Activated CD4-positive, alpha-beta T cell treated with anti-CD3 and anti-CD28 coated beads, Interleukin-2, amount 10 ng/mL, durations not matched to agents 24 days and 14 days (primary cell): ENCODE measurements around the gene GALM. TPM values are rescaled to one million over a fixed set of nuclear protein-coding genes. Genes with fewer than 3 reads are reported as not detected.

ENCODE experiments used
- DNase-seq: peaks from one replicate; pipeline ENCODE4 v3.0.0; 2022
- H3K27ac Mint-ChIP-seq: one replicate; pipeline ENCODE4 v1.8.0; 2022; ENCODE audit warnings: mild to moderate bottlenecking, mixed read lengths
- H3K27me3 Mint-ChIP-seq: one replicate; pipeline ENCODE4 v1.8.0; 2022; ENCODE audit warnings: mixed read lengths
- H3K36me3 Mint-ChIP-seq: one replicate; pipeline ENCODE4 v1.8.0; 2022; ENCODE audit warnings: low read depth, mild to moderate bottlenecking, mixed read lengths
- H3K4me1 Mint-ChIP-seq: one replicate; pipeline ENCODE4 v1.8.0; 2021; ENCODE audit warnings: mixed read lengths
- H3K4me3 Mint-ChIP-seq: one replicate; pipeline ENCODE4 v1.8.0; 2022; ENCODE audit warnings: mild to moderate bottlenecking, moderate library complexity, mixed read lengths
- H3K9me3 Mint-ChIP-seq: one replicate; pipeline ENCODE4 v1.8.0; 2021; ENCODE audit warnings: mixed read lengths
- intact Hi-C: fragments of 100-400 bp; cut with micrococcal nuclease; formaldehyde crosslinking; loops from one replicate; pipeline ENCODE4 v1.15.1; 2023
- total RNA-seq: library from RNA; stranded (reverse); gene quantifications from 2 replicates; pipeline ENCODE4 v1.2.3, GENCODE V29; 2022

The GALM gene
- total RNA-seq, 1 donor from 2014 or later, result 57.4 TPM

DNA sequence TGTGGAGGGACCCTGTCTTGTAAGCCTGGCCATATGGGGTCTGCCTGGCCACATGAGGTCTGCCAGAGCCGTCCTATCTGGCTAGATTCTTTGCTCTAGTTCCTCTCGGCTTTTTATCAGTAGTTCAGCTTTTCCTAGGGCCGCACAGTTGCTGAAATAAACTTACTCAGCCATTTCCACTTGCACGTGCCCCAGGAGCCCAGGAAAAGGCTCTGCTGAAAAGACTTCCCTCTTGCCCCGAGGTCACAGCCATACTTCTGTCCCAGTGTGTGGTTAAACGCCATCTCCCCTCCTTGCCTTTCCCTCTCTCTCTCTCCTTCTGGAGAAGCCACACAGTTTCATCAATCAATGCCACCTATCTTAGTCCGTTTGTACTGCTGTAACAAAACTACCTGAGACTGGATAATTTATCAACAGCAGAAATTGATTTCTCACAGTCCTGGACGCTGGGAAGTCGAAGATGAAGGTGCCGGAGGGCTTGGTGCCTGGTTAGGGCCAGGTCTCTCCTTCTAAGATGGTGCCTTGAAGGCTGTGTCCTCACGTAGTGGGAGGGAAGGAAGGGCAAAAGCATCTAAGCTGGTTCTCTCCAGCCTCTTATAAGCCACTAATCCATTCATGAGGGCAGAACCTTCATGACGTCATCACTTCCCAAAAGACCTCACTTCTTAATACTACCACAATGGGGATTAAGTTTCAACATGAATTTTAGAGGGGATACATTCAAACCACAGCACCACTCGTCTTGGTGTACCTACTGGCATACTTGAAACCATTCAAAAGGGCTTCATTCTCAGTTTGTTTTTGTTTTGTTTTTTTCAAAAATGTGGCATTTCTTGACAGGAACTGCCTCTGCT is 11.2 kb upstream of the GALM start:
- intact Hi-C loops, result no loop called here
- Mint-ChIP-seq H3K36me3 (peaks cover 6% of the 10 kb centered on the region), H3K27me3 (no peaks in the 10 kb centered on the region), H3K4me1 (peaks cover 65% of the 10 kb centered on the region), H3K4me3 (no peak overlapping the region), H3K9me3 (peaks cover 8% of the 10 kb centered on the region), H3K27ac (peak overlapping the region; percentile 87)
- DNase-seq, result no peak

DNA sequence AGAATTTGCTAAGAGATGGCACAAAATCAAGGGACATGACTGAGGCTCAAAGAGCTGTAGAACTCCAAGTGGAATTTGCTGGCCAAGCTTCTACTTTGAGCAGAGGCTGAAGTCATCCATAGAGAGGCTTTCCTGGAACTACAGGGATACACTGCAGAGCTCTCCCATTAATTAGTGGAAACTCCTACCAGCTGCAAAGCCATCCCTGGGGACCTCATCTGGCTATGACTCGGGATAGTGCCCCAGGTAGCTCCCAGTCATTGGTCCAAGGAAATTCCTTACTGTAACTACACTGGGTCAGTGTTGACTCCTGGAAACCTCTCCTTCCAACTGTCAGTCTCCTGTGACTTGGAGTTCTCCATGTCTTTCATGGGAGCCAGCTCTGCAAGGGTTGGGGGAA is 10.5 kb upstream of the GALM start:
- Mint-ChIP-seq H3K36me3 (peaks cover 2% of the 10 kb centered on the region), H3K9me3 (peaks cover 3% of the 10 kb centered on the region), H3K4me3 (no peak overlapping the region), H3K27me3 (no peaks in the 10 kb centered on the region), H3K4me1 (peaks cover 60% of the 10 kb centered on the region), H3K27ac (peak overlapping the region; percentile 87)
- intact Hi-C loops, result no loop called here
- no peak for DNase-seq

DNA sequence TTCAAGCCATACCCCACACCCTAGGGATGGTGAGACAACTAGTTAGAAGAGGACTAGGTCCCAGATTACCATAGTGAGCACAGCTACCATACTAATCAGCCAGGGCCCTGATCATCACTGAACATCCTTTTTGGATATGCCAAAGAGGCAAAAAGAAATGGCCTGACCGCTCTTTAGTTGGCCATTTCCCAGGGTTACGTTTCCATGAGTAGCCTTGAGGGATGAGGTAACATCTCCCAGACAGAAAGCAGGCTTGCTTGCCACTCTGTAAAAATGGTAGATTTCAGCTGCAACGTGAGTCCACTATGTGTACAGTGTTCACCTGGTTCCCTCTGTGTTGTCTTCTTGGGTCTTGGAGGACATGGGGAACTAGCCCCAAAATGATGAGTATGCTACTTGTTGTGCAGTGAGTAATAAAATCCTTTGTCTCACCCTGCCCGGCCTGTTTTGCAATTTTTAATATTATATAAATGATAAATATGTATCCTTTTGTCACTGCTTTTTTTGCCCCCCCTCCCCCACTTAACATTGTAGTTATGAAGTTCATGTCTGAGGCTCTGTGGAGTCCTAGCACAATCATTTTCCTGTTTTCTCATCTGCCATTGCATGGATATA is 8.9 kb upstream of the GALM start:
- intact Hi-C loops, result no loop called here
- H3K27me3 Mint-ChIP-seq, result no peaks in the 10 kb centered on the region
- DNase-seq, result no peak
- peaks cover 51% of the 10 kb centered on the region for H3K4me1 Mint-ChIP-seq
- no peak overlapping the region for H3K4me3 Mint-ChIP-seq
- no peak overlapping the region for H3K27ac Mint-ChIP-seq
- H3K9me3 Mint-ChIP-seq, result peaks cover 3% of the 10 kb centered on the region
- H3K36me3 Mint-ChIP-seq, result peaks cover 2% of the 10 kb centered on the region

DNA sequence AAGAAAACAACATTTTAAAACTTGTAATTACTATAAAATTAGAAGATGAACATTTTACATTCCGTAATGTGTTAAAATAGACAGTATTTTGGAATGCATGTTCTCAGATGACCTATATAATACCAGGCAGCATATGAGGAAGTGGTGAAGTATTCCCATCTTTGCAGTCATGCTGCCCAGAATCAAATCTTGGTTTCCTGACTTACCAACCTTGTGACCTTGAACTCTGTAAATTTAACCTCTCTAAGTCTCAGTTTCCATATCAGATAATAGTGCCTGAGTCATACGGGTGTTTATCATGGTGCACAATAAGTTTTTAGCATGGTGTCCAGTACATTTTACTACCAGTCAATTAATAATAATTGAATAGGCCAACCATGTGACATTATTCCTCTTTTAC is 7.3 kb upstream of the GALM start:
- Mint-ChIP-seq H3K9me3 (peaks cover 3% of the 10 kb centered on the region), H3K4me3 (no peak overlapping the region), H3K27ac (no peak overlapping the region), H3K36me3 (peaks cover 2% of the 10 kb centered on the region), H3K4me1 (peaks cover 50% of the 10 kb centered on the region), H3K27me3 (no peaks in the 10 kb centered on the region)
- intact Hi-C loops, result no loop called here
- no peak for DNase-seq

DNA sequence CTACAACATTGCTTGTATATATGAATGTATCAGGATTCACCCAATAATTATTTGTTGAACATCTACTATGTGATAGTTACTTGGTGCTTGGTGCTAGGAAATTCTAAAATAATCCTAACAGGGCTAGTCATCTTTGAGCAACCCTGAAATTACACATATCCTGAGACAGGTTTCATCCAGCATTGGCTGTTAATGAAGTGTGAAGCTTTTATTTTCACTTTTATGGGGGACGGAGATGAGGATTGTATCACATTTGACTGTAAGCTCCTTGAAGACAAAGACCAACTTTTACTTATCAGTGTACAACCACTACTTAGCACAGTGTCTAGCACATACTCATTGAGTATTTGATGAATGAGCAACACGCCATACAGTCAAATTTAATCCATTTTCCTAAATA is 6.8 kb upstream of the GALM start:
- peaks cover 2% of the 10 kb centered on the region for H3K36me3 Mint-ChIP-seq
- H3K4me1 Mint-ChIP-seq, result peaks cover 50% of the 10 kb centered on the region
- H3K27me3 Mint-ChIP-seq, result no peaks in the 10 kb centered on the region
- no peak overlapping the region for H3K4me3 Mint-ChIP-seq
- DNase-seq, result no peak
- peak overlapping the region; percentile 34 for H3K27ac Mint-ChIP-seq
- intact Hi-C loops, result no loop called here
- H3K9me3 Mint-ChIP-seq, result peaks cover 3% of the 10 kb centered on the region

DNA sequence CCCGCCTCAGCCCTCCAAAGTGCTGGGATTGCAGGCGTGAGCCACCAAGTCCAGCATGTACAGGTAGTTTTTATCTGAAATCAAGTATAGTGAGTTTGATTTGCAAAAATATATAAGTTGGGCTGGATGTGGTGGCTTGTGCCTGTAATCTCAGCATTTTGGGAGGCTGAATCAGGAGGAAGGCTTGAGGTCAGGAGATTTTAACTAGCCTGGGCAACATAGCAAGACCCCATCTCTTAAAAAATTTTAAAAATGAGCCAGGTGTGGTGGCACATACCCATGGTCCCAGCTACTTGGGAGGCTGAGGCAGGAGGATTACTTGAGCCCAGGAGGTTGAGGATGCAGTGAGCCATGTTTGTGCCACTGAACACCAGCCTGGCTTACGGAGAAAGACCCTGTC is 5.6 kb upstream of the GALM start:
- H3K27ac Mint-ChIP-seq, result no peak overlapping the region
- H3K4me1 Mint-ChIP-seq, result peaks cover 46% of the 10 kb centered on the region
- peaks cover 2% of the 10 kb centered on the region for H3K36me3 Mint-ChIP-seq
- H3K27me3 Mint-ChIP-seq, result no peaks in the 10 kb centered on the region
- DNase-seq, result no peak
- intact Hi-C loops, result no loop called here
- H3K4me3 Mint-ChIP-seq, result no peak overlapping the region
- peaks cover 3% of the 10 kb centered on the region for H3K9me3 Mint-ChIP-seq

DNA sequence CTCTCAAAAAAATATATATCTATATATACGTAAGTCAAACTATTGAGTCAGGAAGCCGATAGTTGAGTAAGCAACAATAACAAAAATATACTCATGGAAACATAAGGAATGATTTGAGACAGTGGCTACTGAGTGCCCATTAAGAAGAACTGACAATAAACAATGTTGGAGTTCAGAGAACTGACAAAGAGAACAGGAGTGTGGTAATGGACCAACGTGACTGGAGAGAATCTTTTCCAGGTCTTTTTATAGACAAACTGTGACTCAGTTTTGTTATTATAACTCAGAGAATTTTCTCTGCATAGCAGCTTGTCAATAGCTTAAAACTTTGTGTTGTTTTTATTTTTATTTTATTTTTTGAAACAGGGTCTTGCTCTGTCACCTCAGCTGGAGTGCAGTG is 4.6 kb upstream of the GALM start:
- H3K27ac Mint-ChIP-seq, result no peak overlapping the region
- intact Hi-C loops, result no loop called here
- peaks cover 2% of the 10 kb centered on the region for H3K36me3 Mint-ChIP-seq
- peaks cover 42% of the 10 kb centered on the region for H3K4me1 Mint-ChIP-seq
- no peak overlapping the region for H3K4me3 Mint-ChIP-seq
- DNase-seq, result no peak
- H3K9me3 Mint-ChIP-seq, result peaks cover 3% of the 10 kb centered on the region
- no peaks in the 10 kb centered on the region for H3K27me3 Mint-ChIP-seq

DNA sequence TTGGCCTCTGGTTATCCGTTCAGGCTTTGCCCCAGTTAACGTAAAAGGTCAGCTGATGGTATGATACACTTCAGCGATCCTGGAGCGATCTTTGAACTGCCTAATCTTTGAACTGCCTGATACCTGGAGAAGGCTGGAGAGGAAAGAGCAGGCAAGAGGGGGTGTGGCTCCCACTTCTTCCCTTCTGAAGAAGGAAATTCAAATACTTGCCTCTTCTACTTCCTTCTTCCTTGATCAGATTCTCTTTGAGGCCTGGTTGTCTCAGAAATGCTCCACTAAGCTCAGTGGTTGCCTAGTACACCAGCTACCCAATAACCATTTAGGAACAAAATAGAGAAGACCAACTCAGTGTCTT is 619 bp downstream of the GALM start:
- Mint-ChIP-seq H3K36me3 (peaks cover 28% of the 10 kb centered on the region), H3K4me1 (peaks cover 63% of the 10 kb centered on the region), H3K9me3 (no peaks in the 10 kb centered on the region), H3K27ac (peak overlapping the region; percentile 99), H3K27me3 (no peaks in the 10 kb centered on the region), H3K4me3 (peak overlapping the region; percentile 97)
- intact Hi-C loops, result loop anchor here (2.0 to 5.0 kb wide), 3 partner anchors 34 to 461 kb away; no protein-coding TSS in a partner anchor
- DNase-seq, result peak; percentile 77

DNA sequence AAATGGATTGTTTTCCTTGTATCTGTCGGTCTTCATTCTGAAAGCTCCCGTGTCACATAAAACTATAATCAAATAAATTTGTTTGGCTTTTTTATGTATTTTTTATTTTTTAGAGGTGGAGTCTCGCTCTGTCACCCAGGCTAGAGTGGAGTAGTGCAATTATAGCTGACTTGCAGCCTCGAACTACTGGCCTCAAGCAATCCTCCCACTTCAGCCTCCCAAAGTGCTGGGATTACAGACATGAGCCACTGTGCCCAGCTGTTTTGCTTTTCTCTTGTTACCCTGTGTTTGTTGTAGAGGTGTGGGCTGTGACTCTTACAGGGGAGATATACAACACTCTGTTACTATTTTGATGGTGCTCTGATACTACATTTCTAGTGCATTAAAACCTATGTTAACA is 2.2 kb downstream of the GALM start:
- Mint-ChIP-seq H3K9me3 (no peaks in the 10 kb centered on the region), H3K4me1 (peaks cover 67% of the 10 kb centered on the region), H3K27ac (peak overlapping the region; percentile 99), H3K27me3 (no peaks in the 10 kb centered on the region), H3K36me3 (peaks cover 39% of the 10 kb centered on the region), H3K4me3 (peak overlapping the region; percentile 97)
- intact Hi-C loops, result loop anchor here (5.0 kb wide), 1 partner anchor 459 kb away; no protein-coding TSS in a partner anchor
- DNase-seq, result no peak

DNA sequence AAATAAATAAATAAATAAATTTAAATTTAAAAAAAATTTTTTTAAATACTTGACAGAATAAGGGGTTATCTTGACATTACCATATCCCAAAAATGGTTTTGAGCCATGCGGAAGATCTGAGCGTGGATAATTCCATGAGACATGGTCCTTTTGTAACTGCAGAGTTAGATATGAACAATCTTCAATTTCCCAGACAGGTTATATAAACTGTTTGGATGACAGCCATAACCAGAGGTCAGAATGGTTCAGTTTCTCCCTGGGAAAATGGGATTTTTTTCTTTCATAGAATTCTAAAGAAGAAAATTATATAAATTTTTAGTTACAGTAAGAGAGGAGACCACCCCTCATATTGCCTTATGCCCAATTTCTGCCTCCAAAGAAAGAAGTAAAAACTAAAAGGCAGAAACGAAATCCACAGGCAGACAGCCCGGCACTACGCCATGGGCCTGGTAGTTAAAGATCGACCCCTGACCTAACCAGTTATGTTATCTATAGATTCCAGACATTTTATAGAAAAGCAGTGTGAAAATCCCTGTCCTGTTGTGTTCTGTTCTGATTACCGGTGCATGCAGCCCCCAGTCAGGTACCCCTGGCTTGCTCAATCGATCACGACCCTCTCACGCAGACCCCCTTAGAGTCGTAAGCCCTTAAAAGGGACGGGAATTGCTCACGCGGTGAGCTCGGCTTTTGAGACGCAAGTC is 3.0 kb downstream of the GALM start:
- intact Hi-C loops, result loop anchor here (5.0 kb wide), 1 partner anchor 458 kb away; no protein-coding TSS in a partner anchor
- Mint-ChIP-seq H3K4me1 (peaks cover 64% of the 10 kb centered on the region), H3K9me3 (no peaks in the 10 kb centered on the region), H3K36me3 (peaks cover 44% of the 10 kb centered on the region), H3K4me3 (peak overlapping the region; percentile 69), H3K27ac (peak overlapping the region; percentile 58), H3K27me3 (no peaks in the 10 kb centered on the region)
- no peak for DNase-seq

DNA sequence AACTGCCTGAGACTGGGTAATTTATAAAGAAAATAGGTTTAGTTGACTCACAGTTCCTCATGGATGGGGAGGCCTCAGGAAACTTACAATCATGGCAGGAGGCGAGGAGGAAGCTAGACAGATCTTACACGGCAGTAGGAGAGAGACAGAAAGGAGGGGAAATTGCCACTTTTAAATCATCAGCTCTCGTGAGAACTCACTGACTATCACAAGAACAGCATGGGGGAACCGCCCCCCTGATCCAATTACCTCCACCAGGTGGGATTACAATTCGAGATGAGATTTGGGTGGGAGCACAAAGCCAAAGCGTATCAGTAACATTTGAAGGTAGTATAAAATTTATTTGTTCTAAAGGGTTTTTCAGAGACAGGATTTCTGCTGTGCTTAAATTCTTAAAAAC is 5.4 kb downstream of the GALM start:
- intact Hi-C loops, result no loop called here
- Mint-ChIP-seq H3K4me1 (peaks cover 57% of the 10 kb centered on the region), H3K27ac (peak overlapping the region; percentile 83), H3K36me3 (peaks cover 56% of the 10 kb centered on the region), H3K4me3 (peak overlapping the region; percentile 20), H3K9me3 (no peaks in the 10 kb centered on the region), H3K27me3 (no peaks in the 10 kb centered on the region)
- DNase-seq, result no peak

DNA sequence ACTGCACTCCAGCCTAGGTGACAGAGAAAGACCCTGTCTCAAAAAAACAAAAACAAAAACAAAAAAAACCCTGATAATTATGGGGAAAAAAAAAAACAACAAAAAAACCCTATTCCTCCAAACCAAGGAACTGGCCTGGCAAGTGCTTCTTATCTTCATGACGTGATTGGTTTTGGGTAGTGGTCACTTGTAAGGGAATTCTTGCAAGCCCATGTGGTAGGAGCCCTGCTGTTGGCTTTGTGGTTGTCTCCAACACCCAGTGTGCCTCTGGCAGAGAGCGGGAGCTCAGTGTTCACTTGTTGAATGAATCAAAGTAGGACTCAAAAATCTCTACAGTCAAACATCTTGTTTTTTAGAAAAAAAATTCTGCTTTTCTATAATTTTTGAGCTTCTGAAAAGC is 6.0 kb downstream of the GALM start:
- DNase-seq, result no peak
- H3K9me3 Mint-ChIP-seq, result no peaks in the 10 kb centered on the region
- intact Hi-C loops, result no loop called here
- no peaks in the 10 kb centered on the region for H3K27me3 Mint-ChIP-seq
- peaks cover 62% of the 10 kb centered on the region for H3K36me3 Mint-ChIP-seq
- H3K27ac Mint-ChIP-seq, result peak overlapping the region; percentile 58
- H3K4me3 Mint-ChIP-seq, result peak overlapping the region; percentile 13
- peaks cover 56% of the 10 kb centered on the region for H3K4me1 Mint-ChIP-seq

DNA sequence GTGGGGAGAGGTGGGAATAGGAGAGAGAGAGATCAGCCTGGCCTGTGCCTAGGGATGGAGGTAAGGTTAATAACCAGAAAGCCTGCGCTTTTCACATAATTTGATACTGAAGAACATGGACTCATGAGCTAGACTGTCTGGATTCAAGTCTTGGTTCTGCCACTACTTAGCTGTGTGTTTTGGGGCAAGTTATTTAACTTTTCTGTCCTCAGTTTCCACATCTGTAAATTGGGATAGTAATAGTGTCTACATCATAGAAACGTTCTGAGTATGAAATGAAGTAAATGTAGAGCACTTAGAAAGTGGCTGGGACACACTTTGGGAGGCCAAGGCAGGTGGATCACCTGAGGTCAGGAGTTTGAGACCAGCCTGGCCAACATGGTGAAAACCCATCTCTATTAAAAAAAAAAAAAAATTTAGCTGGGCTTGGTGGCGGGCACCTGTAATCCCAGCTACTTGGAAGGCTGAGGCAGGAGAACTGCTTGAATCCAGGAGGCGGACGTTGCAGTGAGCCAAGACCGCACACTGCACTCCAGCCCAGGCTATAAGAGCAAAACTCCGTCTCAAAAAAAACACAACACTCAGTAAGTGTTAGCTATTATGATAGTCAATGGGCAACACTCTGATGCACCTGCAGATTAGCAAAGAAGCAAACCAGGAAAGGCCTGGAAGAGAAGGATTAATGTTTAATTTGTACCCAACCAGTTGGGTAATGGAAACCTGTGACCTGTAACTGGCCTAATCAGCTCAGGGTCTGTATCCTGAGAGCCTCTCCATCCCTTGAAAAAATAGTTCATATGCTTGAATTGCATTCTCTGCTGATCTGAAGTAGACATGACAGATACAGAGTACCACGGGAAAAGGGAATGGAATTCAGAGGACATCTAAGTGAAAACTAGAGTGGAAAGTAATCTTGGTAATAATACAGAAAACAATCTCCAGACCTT is 6.8 kb downstream of the GALM start:
- Mint-ChIP-seq H3K27me3 (no peaks in the 10 kb centered on the region), H3K27ac (peak overlapping the region; percentile 58), H3K9me3 (no peaks in the 10 kb centered on the region), H3K36me3 (peaks cover 65% of the 10 kb centered on the region), H3K4me1 (peaks cover 58% of the 10 kb centered on the region), H3K4me3 (peak overlapping the region; percentile 13)
- DNase-seq, result no peak
- intact Hi-C loops, result no loop called here
